HG03103 (cell line): ENCODE data around the gene PCED1B.
"Not testable (repeated sequence)": the region's sequence is repeated elsewhere in the genome, so short reads cannot be mapped to it uniquely, and the experiment has no call there.

Experiments
- ATAC-seq: cut with Tn5 transposase; IDR thresholded peaks from one replicate; pipeline ENCODE4 v1.9.1; 2021; ENCODE audit warnings: low read depth; ENCODE audit not compliant: unreplicated experiment

The PCED1B gene

DNA sequence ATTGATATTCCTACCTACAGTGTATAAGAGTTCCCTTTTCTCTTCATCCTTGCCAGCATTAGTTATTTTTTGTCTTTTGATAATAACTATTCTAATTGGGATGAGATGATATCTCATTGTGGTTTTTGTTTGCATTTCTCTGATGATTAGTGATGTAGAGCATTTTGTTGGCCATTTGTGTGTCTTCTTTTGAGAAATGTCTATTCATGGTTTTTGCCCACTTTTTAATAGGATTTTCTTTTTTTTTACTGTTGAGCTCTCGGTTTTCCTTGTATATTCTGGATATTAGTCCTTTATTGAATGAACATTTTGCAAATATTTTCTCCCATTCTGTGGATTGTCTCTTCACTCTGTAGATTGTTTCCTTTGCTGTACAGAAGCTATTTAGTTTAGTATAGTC is 79.9 kb downstream of the PCED1B start:
- no peak for ATAC-seq

DNA sequence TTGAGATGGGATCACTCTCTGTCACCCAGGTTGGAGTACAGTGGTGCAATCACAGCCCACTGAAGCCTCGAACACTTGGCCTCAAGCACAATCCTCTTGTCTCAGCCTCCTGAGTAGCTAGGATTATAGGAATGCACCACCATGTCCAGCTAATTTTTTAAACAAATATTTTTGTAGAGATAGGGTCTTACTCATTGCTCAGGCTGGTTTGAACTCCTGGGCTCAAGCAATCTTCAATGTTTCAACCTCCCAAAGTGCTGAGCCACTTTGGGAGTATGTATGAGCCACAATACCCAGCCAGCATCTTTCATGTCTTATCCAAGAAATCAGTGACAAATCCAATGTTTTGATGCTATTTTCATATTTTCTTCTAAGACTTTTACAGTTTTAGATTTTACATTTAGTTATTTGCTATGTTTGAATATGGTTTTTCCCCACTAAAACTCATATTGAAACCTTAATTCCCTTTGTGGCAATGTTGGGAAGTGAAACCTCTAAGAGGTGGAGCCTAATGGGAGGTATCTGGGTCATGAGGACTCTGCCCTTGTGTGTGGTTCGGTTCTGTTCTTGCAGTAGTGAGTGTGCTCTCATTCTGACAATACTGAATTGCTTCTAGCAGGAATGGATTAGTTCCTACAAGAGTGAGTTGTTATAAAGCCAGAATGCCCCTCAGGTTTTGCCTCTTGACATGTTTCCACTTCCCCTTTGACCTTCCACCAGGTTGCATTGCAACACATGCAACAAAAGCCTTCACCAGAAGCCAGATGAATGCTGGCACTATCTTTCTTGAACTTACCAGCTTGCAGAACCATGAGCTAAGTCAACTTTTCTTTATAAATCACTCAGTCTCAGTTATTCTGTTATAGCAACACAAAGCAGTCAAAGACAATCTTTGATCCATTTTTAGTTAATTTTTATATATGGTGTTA is 81.2 kb downstream of the PCED1B start:
- no peak for ATAC-seq

- ATAC-seq = no peak
Measured at GRCh38 chr12:47164116-47164515, 84.7 kb downstream of the PCED1B start.

DNA sequence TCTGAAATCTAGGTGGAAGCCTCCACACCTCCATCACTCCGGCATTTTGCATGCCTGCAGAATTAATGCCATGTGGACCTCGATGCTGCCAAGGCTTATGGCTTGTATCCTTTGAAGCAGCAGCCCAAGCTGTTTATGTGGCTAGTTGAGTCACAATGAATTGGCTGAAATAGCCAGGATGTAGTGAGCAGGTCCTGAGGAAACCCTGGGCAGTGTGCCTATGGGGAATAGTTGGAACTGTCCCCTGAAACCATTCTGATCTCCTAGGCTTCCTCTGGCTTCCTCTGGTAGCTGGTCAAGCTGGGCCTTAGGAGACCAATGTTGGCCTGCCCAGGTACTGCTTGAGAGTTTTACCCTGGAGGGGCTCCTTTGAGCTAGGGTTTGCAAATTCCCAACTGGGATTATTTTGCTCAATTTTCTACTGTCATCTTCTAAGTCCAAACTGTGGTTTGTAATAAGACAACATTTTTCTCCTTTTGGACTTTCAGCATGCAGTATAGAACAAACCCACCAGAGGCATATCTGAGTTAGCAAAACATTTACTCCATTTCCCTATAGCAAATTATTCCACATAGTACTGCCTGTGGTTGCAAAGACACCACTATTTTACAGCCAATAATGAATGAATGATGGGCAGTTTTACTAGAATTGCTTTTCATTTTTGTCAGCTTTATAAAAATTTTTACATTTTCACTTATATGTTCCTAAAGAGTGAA is 85.5 kb downstream of the PCED1B start:
- ATAC-seq = no peak

GRCh38 chr12:47165934-47166333 is 86.5 kb downstream of the PCED1B start:
- no peak for ATAC-seq

DNA sequence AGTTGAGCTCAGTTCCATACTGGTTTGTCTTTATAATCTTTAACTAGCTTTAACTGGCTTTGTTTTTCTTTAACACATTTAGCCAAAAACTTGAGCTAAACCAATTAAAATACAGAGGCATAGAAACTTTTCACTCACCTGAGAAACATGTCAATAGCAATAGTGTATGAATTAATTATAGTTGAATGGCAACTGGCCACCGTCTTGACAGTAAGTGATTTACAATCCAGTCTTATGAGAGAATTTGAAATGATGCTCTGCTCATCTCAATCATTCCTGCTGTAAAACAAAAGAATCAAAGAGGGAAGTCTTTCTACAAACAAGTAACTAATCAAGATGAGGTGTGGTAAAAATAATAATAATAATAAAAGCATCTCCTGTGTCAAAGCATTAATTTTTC is 86.9 kb downstream of the PCED1B start:
- no peak for ATAC-seq

DNA sequence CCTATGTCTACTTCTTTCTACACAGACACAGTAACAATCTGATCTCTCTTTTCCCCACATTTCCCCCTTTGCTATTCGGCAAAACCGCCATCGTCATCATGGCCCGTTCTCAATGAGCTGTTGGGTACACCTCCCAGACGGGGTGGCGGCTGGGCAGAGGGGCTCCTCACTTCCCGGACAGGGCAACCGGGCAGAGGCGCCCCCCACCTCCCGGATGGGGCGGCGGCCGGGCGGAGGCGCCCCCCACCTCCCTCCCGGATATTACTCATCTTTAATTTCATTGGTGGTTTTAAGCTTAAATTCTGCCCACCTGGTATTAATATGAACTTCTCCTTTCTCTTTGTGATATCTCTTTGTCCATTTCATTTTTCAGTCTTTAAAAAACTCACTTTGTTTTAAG is 90.9 kb downstream of the PCED1B start:
- ATAC-seq = not testable (repeated sequence)

GRCh38 chr12:47178014-47178413 is 98.6 kb downstream of the PCED1B start:
- ATAC-seq = no peak

DNA sequence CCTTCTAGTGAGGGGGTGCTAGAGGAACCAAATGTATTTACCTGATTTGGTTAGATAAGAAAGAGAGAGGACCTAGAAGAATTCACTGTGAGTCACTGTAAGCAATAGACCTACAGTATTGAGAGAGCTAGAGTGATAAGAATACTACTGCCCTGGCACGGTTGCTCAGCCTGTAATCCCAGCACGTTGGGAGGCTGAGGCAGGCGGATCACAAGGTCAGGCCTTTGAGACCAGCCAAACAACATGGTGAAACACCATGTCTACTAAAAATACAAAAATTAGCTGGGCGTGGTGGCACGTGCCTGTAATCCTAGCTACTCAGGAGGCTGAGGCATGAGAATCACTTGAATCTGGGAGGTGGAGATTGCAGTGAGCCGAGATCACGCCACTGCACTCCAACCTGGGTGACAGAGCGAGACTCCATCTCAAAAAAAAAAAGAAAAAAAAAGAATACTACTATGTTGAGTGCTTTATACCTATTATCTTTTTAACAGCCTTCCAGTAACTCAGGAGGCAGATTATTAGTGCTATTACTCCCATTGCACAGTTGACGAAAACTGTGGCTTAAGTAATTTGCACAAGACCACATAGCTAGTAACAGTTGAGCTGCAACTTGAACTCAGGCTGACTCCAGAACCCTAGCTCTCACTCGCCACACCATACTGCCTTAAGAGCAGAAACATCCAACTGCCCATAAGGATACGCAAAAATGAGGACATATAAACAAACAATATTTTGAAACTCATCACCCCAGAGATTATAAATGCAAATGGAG is 102.9 kb downstream of the PCED1B start:
- ATAC-seq = not testable (repeated sequence)

- no peak for ATAC-seq
Measured at GRCh38 chr12:47184229-47184628, 104.8 kb downstream of the PCED1B start.

GRCh38 chr12:47184813-47185212 is 105.4 kb downstream of the PCED1B start:
- no peak for ATAC-seq

DNA sequence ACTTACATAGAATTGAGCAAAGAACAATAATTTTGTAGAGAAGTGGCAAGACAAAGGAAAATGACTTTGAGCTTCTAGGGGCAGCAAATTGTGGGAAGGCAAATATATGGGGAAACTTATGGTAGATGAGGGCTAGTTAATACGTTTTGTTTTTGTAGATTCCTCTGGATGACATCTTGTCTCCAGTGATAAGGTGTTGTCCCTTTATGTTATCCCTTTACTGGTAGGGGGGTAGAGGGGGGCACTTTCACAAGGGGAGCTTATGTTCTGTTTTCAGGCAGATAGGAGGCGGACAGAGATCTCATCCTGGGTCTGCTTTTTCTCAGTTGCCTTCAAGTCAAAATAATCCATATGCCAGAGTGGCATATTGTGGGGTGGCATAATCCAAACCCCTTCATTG is 106.8 kb downstream of the PCED1B start:
- ATAC-seq = no peak

DNA sequence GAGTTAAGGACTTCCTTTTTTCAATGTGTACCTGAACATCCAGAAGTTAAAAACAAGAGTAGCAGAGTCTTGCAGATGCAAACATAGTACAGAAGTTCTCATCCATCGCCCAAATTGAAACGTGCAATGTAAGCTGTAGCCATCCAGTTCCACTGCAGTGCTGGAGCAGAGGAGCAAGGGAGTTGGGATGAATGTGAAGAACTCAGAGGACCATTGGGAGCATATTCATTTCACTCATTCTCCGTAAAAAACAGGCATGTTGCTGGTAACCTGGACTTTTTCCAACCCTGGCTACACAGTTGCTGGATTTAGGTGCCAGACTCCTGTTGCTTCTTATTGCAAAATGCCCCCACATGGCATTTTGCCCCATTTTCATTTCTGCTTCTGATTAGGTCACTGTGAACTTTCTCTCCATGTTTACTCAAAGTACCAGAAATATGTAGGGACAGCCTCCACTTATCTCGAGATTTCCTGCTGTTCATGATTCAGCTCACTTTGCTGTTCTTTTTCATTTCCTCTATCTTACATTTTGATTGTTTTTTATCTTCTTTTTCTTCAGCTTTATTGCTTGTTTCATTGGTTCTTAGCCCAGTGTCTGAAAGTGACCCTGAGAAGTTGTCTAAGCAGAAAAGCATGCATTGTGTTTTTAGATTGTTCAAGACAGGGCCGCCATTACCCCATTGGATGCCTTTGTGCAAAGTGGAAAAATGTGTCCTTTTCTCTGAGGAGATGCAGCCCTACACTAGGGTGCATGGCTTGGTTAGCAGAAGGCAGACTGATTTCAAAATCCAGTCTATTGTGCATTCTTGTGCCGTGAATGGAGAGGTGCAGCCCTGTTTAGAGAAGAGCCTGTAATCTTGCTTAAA is 109.4 kb downstream of the PCED1B start:
- no peak for ATAC-seq

DNA sequence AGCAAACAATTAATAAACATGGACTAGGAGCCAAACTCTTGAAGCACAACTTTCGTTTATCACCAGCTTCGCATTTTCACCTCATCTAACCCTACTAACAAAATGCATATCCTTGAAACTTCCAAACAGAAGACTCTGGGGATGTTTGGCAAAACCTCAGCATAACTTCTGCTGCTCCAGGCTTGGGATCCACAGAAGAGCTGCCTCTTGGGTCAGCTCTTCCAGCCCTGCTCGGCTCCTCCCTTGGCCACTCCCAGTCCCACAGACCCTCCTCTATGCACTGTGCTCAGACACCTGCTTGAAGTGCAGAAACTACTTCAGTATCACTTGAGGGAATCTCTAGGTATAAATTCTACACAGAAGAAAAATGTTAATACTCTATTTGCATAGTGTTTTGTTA is 110.3 kb downstream of the PCED1B start:
- no peak for ATAC-seq

- no peak for ATAC-seq
Measured at GRCh38 chr12:47190271-47190750, 110.9 kb downstream of the PCED1B start.

DNA sequence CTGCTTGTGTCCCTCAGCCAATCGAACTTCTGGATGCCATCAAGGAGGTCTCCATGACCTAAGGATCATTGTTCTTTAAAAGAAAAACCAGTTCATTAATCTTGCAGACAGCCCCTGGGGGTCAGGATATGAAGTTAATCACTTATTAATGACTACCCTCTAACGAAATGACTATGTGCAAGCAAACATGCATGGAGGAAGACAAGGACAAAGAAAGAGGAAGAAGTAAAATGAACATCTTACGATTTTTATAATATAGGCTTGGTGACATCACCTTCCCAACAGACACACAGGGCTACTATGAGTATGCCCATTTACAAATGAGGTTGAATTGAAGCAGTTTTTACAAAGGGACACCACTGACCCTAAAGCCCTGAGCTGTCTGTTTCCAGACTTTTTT is 111.5 kb downstream of the PCED1B start:
- ATAC-seq = no peak

DNA sequence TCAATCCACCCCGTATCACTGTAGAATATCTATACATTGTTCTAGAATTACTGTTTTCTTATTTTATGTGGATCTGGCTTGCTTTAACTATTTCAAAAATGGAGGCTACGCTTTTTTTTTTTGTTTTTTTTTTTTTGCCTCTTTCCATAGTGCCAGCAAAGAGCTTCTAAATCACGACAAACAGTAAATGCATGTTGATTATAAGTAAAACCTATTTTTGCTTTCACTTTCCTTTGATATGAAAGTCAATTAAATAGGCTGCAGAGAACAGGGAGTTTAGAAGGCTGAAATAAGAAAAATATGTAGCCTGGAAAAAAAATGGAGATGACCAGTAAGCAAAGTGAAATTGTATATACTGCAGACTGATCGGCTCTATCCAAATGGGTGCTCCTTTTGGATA is 112.6 kb downstream of the PCED1B start:
- ATAC-seq = no peak

DNA sequence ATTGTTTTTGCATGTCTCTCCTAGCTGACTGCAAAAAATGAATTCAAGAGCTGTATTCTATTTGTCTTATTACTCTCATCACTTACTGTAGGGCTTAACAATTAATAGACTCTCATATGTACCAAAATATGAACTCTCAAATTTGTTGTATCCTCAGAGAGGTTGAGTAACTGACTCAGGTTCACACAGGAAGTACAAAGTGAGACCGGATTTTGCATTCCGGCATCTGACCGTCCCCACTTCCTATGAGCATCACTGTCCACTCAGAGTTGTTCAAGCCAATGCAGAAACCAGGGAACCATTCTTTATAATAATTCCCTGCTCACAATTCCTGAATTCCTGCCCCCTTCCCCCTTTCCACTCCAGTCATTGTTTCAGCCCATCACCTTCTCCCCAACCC is 113.6 kb downstream of the PCED1B start:
- ATAC-seq = no peak

DNA sequence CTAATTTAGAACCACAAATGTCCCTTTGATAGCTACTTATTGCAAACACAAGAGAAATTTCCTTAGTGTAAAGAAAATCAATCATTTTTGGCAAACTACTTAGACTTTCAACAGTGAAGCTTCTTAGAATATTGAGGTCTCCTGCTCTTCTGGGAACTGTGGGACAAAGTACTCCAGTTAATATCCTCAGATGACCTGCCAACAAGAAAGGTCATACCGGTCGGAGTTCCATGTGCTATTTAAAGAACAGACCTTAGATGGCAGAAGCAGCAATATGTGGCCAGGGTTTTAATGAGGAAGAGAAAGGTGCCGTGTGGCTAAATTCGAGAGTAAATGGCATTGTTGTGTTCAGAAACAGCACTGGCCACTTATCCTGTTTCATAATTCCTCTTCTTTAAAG is 115.1 kb downstream of the PCED1B start:
- no peak for ATAC-seq

- no peak for ATAC-seq
Measured at GRCh38 chr12:47200446-47200845, 121.0 kb downstream of the PCED1B start.
